ENCODE data around the gene CABLES1. TPM values are rescaled to one million over a fixed set of nuclear protein-coding genes. Genes with fewer than 3 reads are reported as not detected.

CABLES1 gene
- polyA plus RNA-seq, 1 of the 3 experiments (the other 2 are of a cell fraction): 2.2 TPM

DNA sequence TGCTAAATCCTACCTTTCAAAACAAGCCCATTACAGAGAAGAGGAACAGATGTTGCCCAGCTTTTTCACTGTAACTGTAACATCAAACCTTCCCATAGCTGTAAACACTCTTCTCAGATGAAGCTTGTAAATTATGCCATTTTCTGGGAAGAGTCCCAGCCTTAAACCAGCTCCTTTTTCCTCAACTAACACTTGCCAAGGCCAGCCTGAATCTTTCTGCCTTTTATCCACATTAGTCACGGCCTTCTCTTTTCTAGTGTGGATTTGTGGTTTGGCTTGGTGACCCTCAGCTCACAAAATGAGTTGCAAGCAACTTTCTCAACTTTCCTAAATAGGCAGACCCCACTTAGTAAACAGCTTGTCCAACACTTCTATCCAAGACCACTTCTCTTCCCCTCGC is 90.2 kb downstream of the CABLES1 start:
- no peaks in the 10 kb centered on the region for H3K79me2 ChIP-seq (ENCODE audit: insufficient read depth)
- H3K4me2 ChIP-seq: peak overlapping the region; percentile 58
- no peak overlapping the region for H3K4me3 ChIP-seq (ENCODE audit: low read depth in 2 of 2, low read length in 1 of 2)
- H4K20me1 ChIP-seq (ENCODE audit: insufficient read depth): no peaks in the 10 kb centered on the region
- H2AFZ ChIP-seq (ENCODE audit: low read depth): no peak overlapping the region
- H3K36me3 ChIP-seq (replicated peaks in 1 of 2; ENCODE audit: control insufficient read depth in 1 of 2, insufficient read depth in 2 of 2, low read length in 1 of 2): no peaks in the 10 kb centered on the region
- no peaks in the 10 kb centered on the region for H3K9me2 ChIP-seq
- H3F3A ChIP-seq (replicated peaks; ENCODE audit: insufficient read depth): peaks cover 19% of the 10 kb centered on the region
- no peak overlapping the region for H3K9ac ChIP-seq
- ChIA-PET CTCF (interaction anchor here (0.9 kb wide), 1 partner anchor 18 kb away, joined by 3 read pairs; no protein-coding TSS in a partner anchor), POLR2A (no interaction called here)
- no peaks in the 10 kb centered on the region for H3K9me3 ChIP-seq
- no peaks in the 10 kb centered on the region for H3K27me3 ChIP-seq (ENCODE audit: insufficient read depth)
- WGBS (ENCODE audit: low lambda C conversion rate): 73% methylated on average over 2 of the region's 2 CpGs
- H3K27ac ChIP-seq (ENCODE audit: low read depth in 2 of 2, low read length in 1 of 2): peak overlapping the region in 1 of 2 experiments; percentile 75; a peak in 2 of 4 replicates
- TF ChIP-seq TCF12 (IDR thresholded peaks at IDR 0.05) (peak; percentile 92), EP300 (IDR thresholded peaks at IDR 0.05; ENCODE audit: borderline replicate concordance in 1 of 2, low read depth in 1 of 2, low read length in 1 of 2) (peak in 1 of 2 experiments; percentile 33; a peak in 1 of 4 replicates), FOSL2 (IDR thresholded peaks at IDR 0.05; ENCODE audit: borderline replicate concordance, low read depth) (peak; percentile 15; the same call in 1 of the 2 replicates), RFX5 (IDR thresholded peaks at IDR 0.05; ENCODE audit: low read length) (no peak), JUND (IDR thresholded peaks at IDR 0.05) (peak; percentile 67; the same call in 1 of the 2 replicates), RXRA (IDR thresholded peaks at IDR 0.05; ENCODE audit: borderline replicate concordance, low read depth) (peak; percentile 25; the same call in 1 of the 2 replicates), YY1 (IDR thresholded peaks at IDR 0.05; ENCODE audit: low read depth) (no peak), GABPA (IDR thresholded peaks at IDR 0.05; ENCODE audit: low read depth) (no peak), MEF2A (IDR thresholded peaks at IDR 0.05; ENCODE audit: borderline replicate concordance, low read depth) (no peak), PBX3 (IDR thresholded peaks at IDR 0.05) (peak; percentile 82), GATA2 (CRISPR knock-in tag; IDR thresholded peaks at IDR 0.05) (no peak), CHD2 (IDR thresholded peaks at IDR 0.05; ENCODE audit: low read length, partially characterized antibody) (no peak), POLR2AphosphoS5 (IDR thresholded peaks at IDR 0.05; ENCODE audit: low read depth, low read length) (peak; percentile 53; the same call in 1 of the 2 replicates), NFIC (IDR thresholded peaks at IDR 0.05; ENCODE audit: borderline replicate concordance) (peak; percentile 83)
- TF ChIP-seq, protein P1, sequence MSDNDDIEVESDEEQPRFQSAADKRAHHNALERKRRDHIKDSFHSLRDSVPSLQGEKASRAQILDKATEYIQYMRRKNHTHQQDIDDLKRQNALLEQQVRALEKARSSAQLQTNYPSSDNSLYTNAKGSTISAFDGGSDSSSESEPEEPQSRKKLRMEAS (IDR thresholded peaks at IDR 0.05; ENCODE audit: low read depth): no peak
- TF ChIP-seq, protein P2, sequence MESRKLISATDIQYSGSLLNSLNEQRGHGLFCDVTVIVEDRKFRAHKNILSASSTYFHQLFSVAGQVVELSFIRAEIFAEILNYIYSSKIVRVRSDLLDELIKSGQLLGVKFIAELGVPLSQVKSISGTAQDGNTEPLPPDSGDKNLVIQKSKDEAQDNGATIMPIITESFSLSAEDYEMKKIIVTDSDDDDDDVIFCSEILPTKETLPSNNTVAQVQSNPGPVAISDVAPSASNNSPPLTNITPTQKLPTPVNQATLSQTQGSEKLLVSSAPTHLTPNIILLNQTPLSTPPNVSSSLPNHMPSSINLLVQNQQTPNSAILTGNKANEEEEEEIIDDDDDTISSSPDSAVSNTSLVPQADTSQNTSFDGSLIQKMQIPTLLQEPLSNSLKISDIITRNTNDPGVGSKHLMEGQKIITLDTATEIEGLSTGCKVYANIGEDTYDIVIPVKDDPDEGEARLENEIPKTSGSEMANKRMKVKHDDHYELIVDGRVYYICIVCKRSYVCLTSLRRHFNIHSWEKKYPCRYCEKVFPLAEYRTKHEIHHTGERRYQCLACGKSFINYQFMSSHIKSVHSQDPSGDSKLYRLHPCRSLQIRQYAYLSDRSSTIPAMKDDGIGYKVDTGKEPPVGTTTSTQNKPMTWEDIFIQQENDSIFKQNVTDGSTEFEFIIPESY (IDR thresholded peaks at IDR 0.05; ENCODE audit: borderline replicate concordance, low read depth): no peak
- TF ChIP-seq, protein P3, sequence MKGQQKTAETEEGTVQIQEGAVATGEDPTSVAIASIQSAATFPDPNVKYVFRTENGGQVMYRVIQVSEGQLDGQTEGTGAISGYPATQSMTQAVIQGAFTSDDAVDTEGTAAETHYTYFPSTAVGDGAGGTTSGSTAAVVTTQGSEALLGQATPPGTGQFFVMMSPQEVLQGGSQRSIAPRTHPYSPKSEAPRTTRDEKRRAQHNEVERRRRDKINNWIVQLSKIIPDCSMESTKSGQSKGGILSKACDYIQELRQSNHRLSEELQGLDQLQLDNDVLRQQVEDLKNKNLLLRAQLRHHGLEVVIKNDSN (IDR thresholded peaks at IDR 0.05; ENCODE audit: borderline replicate concordance, low read depth): no peak
- DNase-seq: no peak
- peaks cover 21 to 50% of the 10 kb centered on the region in 2 experiments for H3K4me1 ChIP-seq (ENCODE audit: control insufficient read depth in 1 of 2, insufficient read depth in 2 of 2, low read depth in 1 of 2, low read length in 1 of 2)
